Trophoblast cell (in vitro differentiated cells and primary cell): ENCODE data around the gene DENND1A.

Experiments used
- DNase-seq, 2 donors: peaks; one replicate each; pipeline ENCODE4 v3.0.0-alpha.2; 2016
- H2AFZ ChIP-seq: 2 replicates; pipeline ENCODE4 v1.6.1; 2013; ENCODE audit warnings: low read length, moderate library complexity, mild to moderate bottlenecking; ENCODE audit not compliant: insufficient read depth, poor library complexity
- H2AK5ac ChIP-seq: 2 replicates; pipeline ENCODE4 v1.6.1; 2013; ENCODE audit warnings: mild to moderate bottlenecking, low read length
- H2BK120ac ChIP-seq: 2 replicates; pipeline ENCODE4 v1.6.1; 2013; ENCODE audit warnings: low read length, mild to moderate bottlenecking, moderate library complexity; ENCODE audit not compliant: insufficient read depth, poor library complexity
- H2BK12ac ChIP-seq: 2 replicates; pipeline ENCODE4 v1.6.1; 2013; ENCODE audit warnings: mild to moderate bottlenecking, low read length, moderate library complexity
- H2BK5ac ChIP-seq: 2 replicates; pipeline ENCODE4 v1.6.1; 2013; ENCODE audit warnings: low read length, low read depth, moderate library complexity, mild to moderate bottlenecking; ENCODE audit not compliant: poor library complexity
- H3K14ac ChIP-seq: 2 replicates; pipeline ENCODE4 v1.6.1; 2013; ENCODE audit warnings: mild to moderate bottlenecking, low read length
- H3K18ac ChIP-seq: 2 replicates; pipeline ENCODE4 v1.6.1; 2013; ENCODE audit warnings: mild to moderate bottlenecking, low read length
- H3K23ac ChIP-seq: 2 replicates; pipeline ENCODE4 v1.6.1; 2013; ENCODE audit warnings: low read length
- H3K27ac ChIP-seq: 2 replicates; pipeline ENCODE4 v1.5.1; 2013; ENCODE audit warnings: low read depth, mild to moderate bottlenecking, inconsistent platforms, low read length, moderate library complexity
- H3K27me3 ChIP-seq: 2 replicates; pipeline ENCODE4 v1.6.1; 2013; ENCODE audit warnings: inconsistent platforms, mild to moderate bottlenecking, low read length, moderate library complexity; ENCODE audit not compliant: insufficient read depth
- H3K36me3 ChIP-seq, 2 experiments: 1 replicate in 1 of 2; 2 replicates in 1 of 2; pipeline ENCODE4 v1.6.1; 2013; ENCODE audit warnings: low read length in 2 of 2, mild to moderate bottlenecking in 2 of 2, moderate library complexity in 1 of 2; ENCODE audit not compliant: insufficient read depth in 2 of 2, control insufficient read depth in 1 of 2
- H3K4ac ChIP-seq: 2 replicates; pipeline ENCODE4 v1.6.1; 2013; ENCODE audit warnings: low read depth, mild to moderate bottlenecking, low read length, moderate library complexity
- H3K4me1 ChIP-seq, 2 experiments: 1 replicate in 1 of 2; 2 replicates in 1 of 2; pipeline ENCODE4 v1.6.1; 2013; ENCODE audit warnings: low read length in 2 of 2, mild to moderate bottlenecking in 2 of 2, moderate library complexity in 1 of 2; ENCODE audit not compliant: insufficient read depth in 2 of 2, control insufficient read depth in 1 of 2
- H3K4me2 ChIP-seq: 2 replicates; pipeline ENCODE4 v1.6.1; 2013; ENCODE audit warnings: inconsistent platforms, mild to moderate bottlenecking, low read length, moderate library complexity
- H3K4me3 ChIP-seq: 2 replicates; pipeline ENCODE4 v1.5.1; 2013; ENCODE audit warnings: mild to moderate bottlenecking, low read depth, low read length, inconsistent platforms
- H3K79me1 ChIP-seq: one replicate; pipeline ENCODE4 v1.6.1; 2013; ENCODE audit warnings: low read length
- H3K79me2 ChIP-seq: 2 replicates; pipeline ENCODE4 v1.6.1; 2013; ENCODE audit warnings: low read length, mild to moderate bottlenecking; ENCODE audit not compliant: control insufficient read depth, insufficient read depth, poor library complexity
- H3K9ac ChIP-seq: 2 replicates; pipeline ENCODE4 v1.6.1; 2013; ENCODE audit warnings: mild to moderate bottlenecking, low read length
- H3K9me3 ChIP-seq: 2 replicates; pipeline ENCODE4 v1.6.1; 2013; ENCODE audit warnings: low read depth, mild to moderate bottlenecking, control low read depth, inconsistent platforms, low read length; ENCODE audit not compliant: insufficient read depth
- H4K12ac ChIP-seq: 2 replicates; pipeline ENCODE4 v1.6.1; 2013; ENCODE audit warnings: low read depth, mild to moderate bottlenecking, low read length, moderate library complexity
- H4K8ac ChIP-seq: 2 replicates; pipeline ENCODE4 v1.6.1; 2013; ENCODE audit warnings: low read depth, mild to moderate bottlenecking, low read length, moderate library complexity
- H4K91ac ChIP-seq: one replicate; pipeline ENCODE4 v1.6.1; 2013; ENCODE audit warnings: low read depth, mild to moderate bottlenecking, low read length, moderate library complexity
- WGBS: extraction: QIAGEN DNeasy Blood & Tissue Kit; methylation state at CpG from one replicate; pipeline ENCODE4 v1.1.7; 2013; ENCODE audit warnings: missing lambda C conversion rate; ENCODE audit not compliant: insufficient read length, insufficient coverage; ENCODE audit errors: extremely low coverage; 5-methylcytosine and 5-hydroxymethylcytosine counted together

Gene DENND1A

GRCh38 chr9:123392802-123393201 is 537.1 kb downstream of the DENND1A start:
- H3K27ac ChIP-seq, result no peak overlapping the region
- WGBS, result no CpG with 5 or more reads among the region's 4 CpGs
- no peaks in the 10 kb centered on the region for H3K36me3 ChIP-seq
- no peak overlapping the region for H4K91ac ChIP-seq
- no peak overlapping the region for H2BK120ac ChIP-seq
- H3K9ac ChIP-seq, result no peak overlapping the region
- H2AFZ ChIP-seq, result no peak overlapping the region
- H3K4me1 ChIP-seq, result peaks cover 9 to 11% of the 10 kb centered on the region in 2 experiments
- no peak overlapping the region for H3K23ac ChIP-seq
- H3K14ac ChIP-seq, result no peak overlapping the region
- H2BK5ac ChIP-seq, result no peak overlapping the region
- H3K79me2 ChIP-seq, result no peaks in the 10 kb centered on the region
- no peak overlapping the region for H3K4me3 ChIP-seq
- DNase-seq, result no peak
- no peak overlapping the region for H4K8ac ChIP-seq
- no peak overlapping the region for H3K4ac ChIP-seq
- no peaks in the 10 kb centered on the region for H3K27me3 ChIP-seq
- no peak overlapping the region for H3K18ac ChIP-seq
- H4K12ac ChIP-seq, result no peak overlapping the region
- no peak overlapping the region for H2BK12ac ChIP-seq
- no peaks in the 10 kb centered on the region for H3K79me1 ChIP-seq
- H3K4me2 ChIP-seq, result no peak overlapping the region
- H3K9me3 ChIP-seq, result no peaks in the 10 kb centered on the region
- H2AK5ac ChIP-seq, result no peak overlapping the region

GRCh38 chr9:123391946-123392345 is 538.0 kb downstream of the DENND1A start:
- no peak overlapping the region for H2BK12ac ChIP-seq
- no peaks in the 10 kb centered on the region for H3K79me1 ChIP-seq
- H3K27ac ChIP-seq, result no peak overlapping the region
- no peak overlapping the region for H3K18ac ChIP-seq
- no peak overlapping the region for H3K4me2 ChIP-seq
- H3K4ac ChIP-seq, result no peak overlapping the region
- H3K36me3 ChIP-seq, result no peaks in the 10 kb centered on the region
- H4K12ac ChIP-seq, result no peak overlapping the region
- no peak overlapping the region for H3K4me3 ChIP-seq
- no peak for DNase-seq
- H3K9me3 ChIP-seq, result no peaks in the 10 kb centered on the region
- no peak overlapping the region for H3K14ac ChIP-seq
- H3K4me1 ChIP-seq, result peaks cover 9 to 11% of the 10 kb centered on the region in 2 experiments
- H3K23ac ChIP-seq, result no peak overlapping the region
- H2BK5ac ChIP-seq, result no peak overlapping the region
- H2BK120ac ChIP-seq, result no peak overlapping the region
- no peak overlapping the region for H2AFZ ChIP-seq
- WGBS, result no CpG with 5 or more reads among the region's 28 CpGs
- H3K27me3 ChIP-seq, result no peaks in the 10 kb centered on the region
- no peak overlapping the region for H4K8ac ChIP-seq
- H3K9ac ChIP-seq, result no peak overlapping the region
- H2AK5ac ChIP-seq, result no peak overlapping the region
- no peak overlapping the region for H4K91ac ChIP-seq
- H3K79me2 ChIP-seq, result no peaks in the 10 kb centered on the region

- no peak overlapping the region for H3K9ac ChIP-seq
- no peak overlapping the region for H4K8ac ChIP-seq
- peaks cover 9 to 11% of the 10 kb centered on the region in 2 experiments for H3K4me1 ChIP-seq
- no peaks in the 10 kb centered on the region for H3K36me3 ChIP-seq
- WGBS, result no CpG with 5 or more reads among the region's 5 CpGs
- no peaks in the 10 kb centered on the region for H3K9me3 ChIP-seq
- no peak overlapping the region for H3K4me2 ChIP-seq
- H4K12ac ChIP-seq, result no peak overlapping the region
- H3K18ac ChIP-seq, result no peak overlapping the region
- no peaks in the 10 kb centered on the region for H3K79me1 ChIP-seq
- H2BK12ac ChIP-seq, result no peak overlapping the region
- no peaks in the 10 kb centered on the region for H3K27me3 ChIP-seq
- DNase-seq, result no peak
- no peak overlapping the region for H3K4me3 ChIP-seq
- no peak overlapping the region for H4K91ac ChIP-seq
- H3K14ac ChIP-seq, result no peak overlapping the region
- H2BK5ac ChIP-seq, result no peak overlapping the region
- no peak overlapping the region for H3K4ac ChIP-seq
- H3K27ac ChIP-seq, result no peak overlapping the region
- no peak overlapping the region for H3K23ac ChIP-seq
- no peak overlapping the region for H2AFZ ChIP-seq
- no peak overlapping the region for H2AK5ac ChIP-seq
- H2BK120ac ChIP-seq, result no peak overlapping the region
- no peaks in the 10 kb centered on the region for H3K79me2 ChIP-seq
These were observed 538.7 kb downstream of the DENND1A start for GRCh38 chr9:123391233-123391632.

GRCh38 chr9:123390337-123391135 is 539.4 kb downstream of the DENND1A start:
- H4K91ac ChIP-seq, result no peak overlapping the region
- no peak overlapping the region for H3K9ac ChIP-seq
- no peak overlapping the region for H3K27ac ChIP-seq
- H4K12ac ChIP-seq, result no peak overlapping the region
- H3K4me2 ChIP-seq, result no peak overlapping the region
- H3K4me1 ChIP-seq, result peaks cover 8 to 10% of the 10 kb centered on the region in 2 experiments
- no peaks in the 10 kb centered on the region for H3K27me3 ChIP-seq
- no peak overlapping the region for H3K14ac ChIP-seq
- no peak overlapping the region for H4K8ac ChIP-seq
- H3K36me3 ChIP-seq, result no peaks in the 10 kb centered on the region
- H3K4ac ChIP-seq, result no peak overlapping the region
- H3K9me3 ChIP-seq, result no peaks in the 10 kb centered on the region
- H2BK120ac ChIP-seq, result no peak overlapping the region
- no peak overlapping the region for H2BK5ac ChIP-seq
- no peak overlapping the region for H3K4me3 ChIP-seq
- DNase-seq, result no peak
- H3K79me1 ChIP-seq, result no peaks in the 10 kb centered on the region
- no peak overlapping the region for H3K23ac ChIP-seq
- H2AK5ac ChIP-seq, result no peak overlapping the region
- WGBS, result no CpG with 5 or more reads among the region's 23 CpGs
- H2AFZ ChIP-seq, result no peak overlapping the region
- H3K79me2 ChIP-seq, result no peaks in the 10 kb centered on the region
- no peak overlapping the region for H3K18ac ChIP-seq
- no peak overlapping the region for H2BK12ac ChIP-seq
